HEK293 (cell line): Measurements from ENCODE around the gene HOXD12.
A peak's percentile ranks its signal among the peaks of the same experiment; 100 is the strongest.

ENCODE experiments used
- FEZF1 ChIP-seq: fragments of 450-650 bp; formaldehyde crosslinking; IDR thresholded peaks from 2 replicates; pipeline ENCODE4 v1.5.1; 2016; ENCODE audit warnings: missing biosample characterization, missing genetic modification characterization
- GLI2 ChIP-seq: fragments of 450-650 bp; formaldehyde crosslinking; IDR thresholded peaks from 2 replicates; pipeline ENCODE4; 2017; ENCODE audit warnings: missing biosample characterization, missing genetic modification characterization, low read depth, borderline replicate concordance
- GLI4 ChIP-seq: fragments of 450-650 bp; formaldehyde crosslinking; IDR thresholded peaks from 2 replicates; pipeline ENCODE4 v1.5.1; 2016; ENCODE audit warnings: missing biosample characterization, missing genetic modification characterization
- HOXC10 ChIP-seq: sonication (generic); formaldehyde crosslinking; IDR thresholded peaks from 2 replicates; pipeline ENCODE4 v1.8.1; 2023; ENCODE audit warnings: mild to moderate bottlenecking, missing genetic modification reagents
- MEIS1 ChIP-seq: sonication (generic); formaldehyde crosslinking; IDR thresholded peaks from 2 replicates; pipeline ENCODE4 v1.8.1; 2022; ENCODE audit warnings: missing genetic modification reagents, mild to moderate bottlenecking, borderline replicate concordance
- OSR2 ChIP-seq: fragments of 450-650 bp; formaldehyde crosslinking; IDR thresholded peaks from 2 replicates; pipeline ENCODE4 v1.5.1; 2016; ENCODE audit warnings: missing biosample characterization, missing genetic modification characterization
- PRDM4 ChIP-seq: fragments of 450-650 bp; formaldehyde crosslinking; IDR thresholded peaks from 2 replicates; pipeline ENCODE4 v1.5.1; 2017; ENCODE audit warnings: missing biosample characterization, missing genetic modification characterization
- SP7 ChIP-seq: fragments of 450-650 bp; formaldehyde crosslinking; IDR thresholded peaks from 2 replicates; pipeline ENCODE4 v1.5.1; 2016; ENCODE audit warnings: missing biosample characterization, missing genetic modification characterization
- TCF7L2 ChIP-seq: IDR thresholded peaks from 2 replicates; pipeline ENCODE4 v1.6.1; 2011; ENCODE audit warnings: low read depth, mild to moderate bottlenecking, inconsistent platforms, low read length, moderate library complexity, borderline replicate concordance
- YY1 ChIP-seq: fragments of 450-650 bp; formaldehyde crosslinking; IDR thresholded peaks from 2 replicates; pipeline ENCODE4 v1.5.1; 2018; ENCODE audit warnings: missing biosample characterization, missing genetic modification characterization
- ZBTB17 ChIP-seq: fragments of 450-650 bp; formaldehyde crosslinking; IDR thresholded peaks from 2 replicates; pipeline ENCODE4 v1.5.1; 2016; ENCODE audit warnings: missing biosample characterization, missing genetic modification characterization
- ZBTB8A ChIP-seq: fragments of 450-650 bp; formaldehyde crosslinking; IDR thresholded peaks from 2 replicates; pipeline ENCODE4 v1.5.1; 2016; ENCODE audit warnings: missing biosample characterization, missing genetic modification characterization
- ZEB2 ChIP-seq: fragments of 450-650 bp; formaldehyde crosslinking; IDR thresholded peaks from 2 replicates; pipeline ENCODE4 v1.5.1; 2016; ENCODE audit warnings: missing biosample characterization, missing genetic modification characterization
- ZFP41 ChIP-seq: fragments of 450-650 bp; formaldehyde crosslinking; IDR thresholded peaks from 2 replicates; pipeline ENCODE4 v1.5.1; 2016; ENCODE audit warnings: missing biosample characterization, missing genetic modification characterization, borderline replicate concordance
- ZNF138 ChIP-seq: fragments of 450-650 bp; formaldehyde crosslinking; IDR thresholded peaks from 2 replicates; pipeline ENCODE4 v1.5.1; 2016; ENCODE audit warnings: missing biosample characterization, missing genetic modification characterization, borderline replicate concordance
- ZNF174 ChIP-seq: fragments of 450-650 bp; formaldehyde crosslinking; IDR thresholded peaks from 2 replicates; pipeline ENCODE4 v1.5.0; 2017; ENCODE audit warnings: missing biosample characterization, mild to moderate bottlenecking, missing genetic modification characterization
- ZNF175 ChIP-seq: fragments of 450-650 bp; formaldehyde crosslinking; IDR thresholded peaks from 2 replicates; pipeline ENCODE4 v1.5.1; 2016; ENCODE audit warnings: missing biosample characterization, missing genetic modification characterization
- ZNF184 ChIP-seq: fragments of 450-650 bp; IDR thresholded peaks from 2 replicates; pipeline ENCODE4 v1.5.1; 2018; ENCODE audit warnings: missing biosample characterization, mild to moderate bottlenecking, missing genetic modification characterization
- ZNF266 ChIP-seq: fragments of 450-650 bp; formaldehyde crosslinking; IDR thresholded peaks from 2 replicates; pipeline ENCODE4 v1.5.1; 2016; ENCODE audit warnings: missing biosample characterization, missing genetic modification characterization, low read depth
- ZNF341 ChIP-seq: fragments of 450-650 bp; formaldehyde crosslinking; IDR thresholded peaks from 2 replicates; pipeline ENCODE4; 2016; ENCODE audit warnings: low read depth, missing biosample characterization, missing genetic modification characterization
- ZNF530 ChIP-seq: fragments of 450-650 bp; formaldehyde crosslinking; IDR thresholded peaks from 2 replicates; pipeline ENCODE4 v1.5.1; 2016; ENCODE audit warnings: low read depth, missing biosample characterization, missing genetic modification characterization
- ZNF561 ChIP-seq: fragments of 450-650 bp; IDR thresholded peaks from 2 replicates; pipeline ENCODE4 v1.5.1; 2018; ENCODE audit warnings: missing biosample characterization, missing genetic modification characterization, borderline replicate concordance
- ZNF571 ChIP-seq: fragments of 450-650 bp; formaldehyde crosslinking; IDR thresholded peaks from 2 replicates; pipeline ENCODE4 v1.5.0; 2017; ENCODE audit warnings: missing biosample characterization, missing genetic modification characterization
- ZNF596 ChIP-seq: fragments of 450-650 bp; IDR thresholded peaks from 2 replicates; pipeline ENCODE4 v1.5.0; 2018; ENCODE audit warnings: missing biosample characterization, mild to moderate bottlenecking, missing genetic modification characterization, moderate library complexity
- ZNF645 ChIP-seq: fragments of 450-650 bp; formaldehyde crosslinking; IDR thresholded peaks from 2 replicates; pipeline ENCODE4; 2016; ENCODE audit warnings: missing biosample characterization, missing genetic modification characterization
- TF ChIP-seq, protein P1 (sequence below): fragments of 450-650 bp; formaldehyde crosslinking; IDR thresholded peaks from 2 replicates; pipeline ENCODE4 v1.5.1; 2016; ENCODE audit warnings: missing biosample characterization, missing genetic modification characterization
- TF ChIP-seq, protein P2 (sequence below): fragments of 450-650 bp; formaldehyde crosslinking; IDR thresholded peaks from 2 replicates; pipeline ENCODE4 v1.5.1; 2016; ENCODE audit warnings: missing biosample characterization, missing genetic modification characterization
- TF ChIP-seq, protein P3 (sequence below): fragments of 450-650 bp; formaldehyde crosslinking; IDR thresholded peaks from 2 replicates; pipeline ENCODE4 v1.5.1; 2016; ENCODE audit warnings: missing biosample characterization, missing genetic modification characterization, low read depth

Gene HOXD12

GRCh38 chr2:176130147-176130956, 30.8 kb downstream of the HOXD12 start (continued):
- TF ChIP-seq ZFP41 (tag by site-specific recombination) (no peak), ZNF174 (tag by site-specific recombination) (no peak), GLI2 (no peak), ZNF596 (tag by site-specific recombination) (no peak; the same call in 1 of the 2 replicates), ZNF184 (no peak), ZNF341 (peak; percentile 79), ZNF530 (tag by site-specific recombination) (no peak), PRDM4 (tag by site-specific recombination) (peak; percentile 84), OSR2 (tag by site-specific recombination) (peak; percentile 80), MEIS1 (no peak), ZNF138 (no peak), ZEB2 (tag by site-specific recombination) (peak; percentile 83), ZNF175 (tag by site-specific recombination) (no peak), FEZF1 (tag by site-specific recombination) (peak; percentile 91), GLI4 (tag by site-specific recombination) (no peak), ZBTB8A (tag by site-specific recombination) (peak; percentile 80), ZNF561 (tag by site-specific recombination) (peak; percentile 42; the same call in 1 of the 2 replicates), ZNF266 (tag by site-specific recombination) (no peak), TCF7L2 (0 out of 2 replicates have a peak, but pooled peaks have one; percentile 31), YY1 (tag by site-specific recombination) (0 out of 2 replicates have a peak, but pooled peaks have one; percentile 17), ZNF571 (tag by site-specific recombination) (no peak), ZNF645 (no peak), SP7 (tag by site-specific recombination) (peak; percentile 49), HOXC10 (CRISPR knock-in tag) (no peak; the same call in 1 of the 2 replicates), ZBTB17 (tag by site-specific recombination) (peak; percentile 71)
- TF ChIP-seq, protein P1, sequence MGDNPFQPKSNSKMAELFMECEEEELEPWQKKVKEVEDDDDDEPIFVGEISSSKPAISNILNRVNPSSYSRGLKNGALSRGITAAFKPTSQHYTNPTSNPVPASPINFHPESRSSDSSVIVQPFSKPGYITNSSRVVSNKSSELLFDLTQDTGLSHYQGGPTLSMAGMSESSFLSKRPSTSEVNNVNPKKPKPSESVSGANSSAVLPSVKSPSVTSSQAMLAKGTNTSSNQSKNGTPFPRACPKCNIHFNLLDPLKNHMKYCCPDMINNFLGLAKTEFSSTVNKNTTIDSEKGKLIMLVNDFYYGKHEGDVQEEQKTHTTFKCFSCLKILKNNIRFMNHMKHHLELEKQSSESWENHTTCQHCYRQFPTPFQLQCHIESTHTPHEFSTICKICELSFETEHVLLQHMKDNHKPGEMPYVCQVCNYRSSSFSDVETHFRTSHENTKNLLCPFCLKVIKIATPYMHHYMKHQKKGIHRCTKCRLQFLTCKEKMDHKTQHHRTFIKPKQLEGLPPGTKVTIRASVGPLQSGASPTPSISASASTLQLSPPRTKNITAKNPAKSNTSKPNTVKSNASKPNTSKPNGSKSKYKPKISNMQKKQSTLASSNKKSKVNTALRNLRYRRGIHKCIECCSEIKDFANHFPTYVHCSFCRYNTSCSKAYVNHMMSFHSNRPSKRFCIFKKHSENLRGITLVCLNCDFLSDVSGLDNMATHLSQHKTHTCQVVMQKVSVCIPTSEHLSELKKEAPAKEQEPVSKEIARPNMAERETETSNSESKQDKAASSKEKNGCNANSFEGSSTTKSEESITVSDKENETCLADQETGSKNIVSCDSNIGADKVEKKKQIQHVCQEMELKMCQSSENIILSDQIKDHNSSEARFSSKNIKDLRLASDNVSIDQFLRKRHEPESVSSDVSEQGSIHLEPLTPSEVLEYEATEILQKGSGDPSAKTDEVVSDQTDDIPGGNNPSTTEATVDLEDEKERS (tag by site-specific recombination) = no peak
- TF ChIP-seq, protein P2, sequence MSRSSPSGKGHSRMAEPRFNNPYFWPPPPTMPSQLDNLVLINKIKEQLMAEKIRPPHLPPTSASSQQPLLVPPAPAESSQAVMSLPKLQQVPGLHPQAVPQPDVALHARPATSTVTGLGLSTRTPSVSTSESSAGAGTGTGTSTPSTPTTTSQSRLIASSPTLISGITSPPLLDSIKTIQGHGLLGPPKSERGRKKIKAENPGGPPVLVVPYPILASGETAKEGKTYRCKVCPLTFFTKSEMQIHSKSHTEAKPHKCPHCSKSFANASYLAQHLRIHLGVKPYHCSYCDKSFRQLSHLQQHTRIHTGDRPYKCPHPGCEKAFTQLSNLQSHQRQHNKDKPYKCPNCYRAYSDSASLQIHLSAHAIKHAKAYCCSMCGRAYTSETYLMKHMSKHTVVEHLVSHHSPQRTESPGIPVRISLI (tag by site-specific recombination) = no peak
- TF ChIP-seq, protein P3, sequence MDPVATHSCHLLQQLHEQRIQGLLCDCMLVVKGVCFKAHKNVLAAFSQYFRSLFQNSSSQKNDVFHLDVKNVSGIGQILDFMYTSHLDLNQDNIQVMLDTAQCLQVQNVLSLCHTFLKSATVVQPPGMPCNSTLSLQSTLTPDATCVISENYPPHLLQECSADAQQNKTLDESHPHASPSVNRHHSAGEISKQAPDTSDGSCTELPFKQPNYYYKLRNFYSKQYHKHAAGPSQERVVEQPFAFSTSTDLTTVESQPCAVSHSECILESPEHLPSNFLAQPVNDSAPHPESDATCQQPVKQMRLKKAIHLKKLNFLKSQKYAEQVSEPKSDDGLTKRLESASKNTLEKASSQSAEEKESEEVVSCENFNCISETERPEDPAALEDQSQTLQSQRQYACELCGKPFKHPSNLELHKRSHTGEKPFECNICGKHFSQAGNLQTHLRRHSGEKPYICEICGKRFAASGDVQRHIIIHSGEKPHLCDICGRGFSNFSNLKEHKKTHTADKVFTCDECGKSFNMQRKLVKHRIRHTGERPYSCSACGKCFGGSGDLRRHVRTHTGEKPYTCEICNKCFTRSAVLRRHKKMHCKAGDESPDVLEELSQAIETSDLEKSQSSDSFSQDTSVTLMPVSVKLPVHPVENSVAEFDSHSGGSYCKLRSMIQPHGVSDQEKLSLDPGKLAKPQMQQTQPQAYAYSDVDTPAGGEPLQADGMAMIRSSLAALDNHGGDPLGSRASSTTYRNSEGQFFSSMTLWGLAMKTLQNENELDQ (tag by site-specific recombination) = no peak
